ENCODE results near the gene PCMTD2.
"Not testable (repeated sequence)": the region's sequence is repeated elsewhere in the genome, so short reads cannot be mapped to it uniquely, and the experiment has no call there.

The PCMTD2 gene

DNA sequence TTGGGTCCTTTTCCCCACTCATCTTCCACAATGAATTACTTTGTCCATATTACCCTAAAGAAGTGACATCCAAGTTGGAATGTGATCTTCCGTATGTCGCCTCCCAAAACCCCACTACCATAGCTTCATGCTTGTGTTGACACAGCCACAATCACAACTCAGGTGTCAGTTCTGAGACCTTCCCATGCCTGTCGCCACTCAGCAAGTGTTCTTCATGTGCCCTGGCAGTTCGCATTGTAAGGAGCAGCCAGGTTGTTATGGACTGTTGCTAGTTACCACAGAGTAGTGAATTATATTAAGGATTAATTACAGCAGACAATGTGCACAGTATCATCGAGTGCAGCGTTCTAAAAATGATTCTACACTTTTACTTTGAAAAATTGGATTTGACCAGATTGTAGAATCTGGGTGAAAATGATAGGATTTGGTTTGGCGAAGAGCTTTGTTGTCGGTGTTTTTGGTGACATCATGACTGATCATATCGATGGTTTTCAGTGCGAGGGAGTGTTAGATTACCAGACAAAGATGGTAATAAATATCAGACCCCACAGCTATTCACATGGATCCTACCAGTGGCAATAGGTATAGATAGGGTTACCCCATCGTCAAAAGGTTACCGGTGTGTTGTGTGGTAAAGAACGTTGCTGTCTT is 1.7 kb downstream of the PCMTD2 start:
- DNase-seq = no peak

DNA sequence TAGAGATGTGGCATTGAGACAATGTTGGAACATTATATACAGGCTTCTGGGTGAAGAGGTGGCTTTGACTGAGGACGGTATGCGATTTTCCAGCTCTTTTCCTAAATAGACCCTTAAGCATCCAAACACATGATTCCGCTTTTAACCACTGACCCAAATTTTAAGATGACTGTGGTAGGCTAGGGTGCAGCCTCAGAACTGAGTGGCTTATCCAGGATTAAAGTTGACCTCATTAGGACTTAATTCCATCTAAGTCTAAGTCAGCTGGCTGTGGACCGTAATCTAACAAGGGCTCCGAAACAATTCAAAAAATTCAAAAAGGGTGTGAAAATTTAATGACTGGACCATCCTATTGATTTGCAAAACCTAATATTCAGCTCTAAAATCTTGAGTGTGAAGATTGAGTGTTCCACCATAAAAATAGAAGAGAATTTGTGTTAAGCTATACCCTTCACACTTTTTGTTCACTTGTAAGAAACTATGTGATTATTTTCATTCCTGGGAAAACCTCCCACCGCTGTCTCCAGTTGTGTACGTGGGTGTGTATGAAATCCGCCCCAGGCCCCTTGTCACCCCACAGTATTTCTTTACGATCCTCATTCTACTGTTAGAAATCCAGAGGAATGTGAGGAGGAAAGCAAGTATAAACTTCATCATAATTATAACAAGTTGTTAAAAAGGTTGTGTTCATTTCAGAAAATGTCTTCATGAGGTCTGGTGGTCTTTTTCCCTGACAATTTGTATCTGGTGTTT is 2.7 kb downstream of the PCMTD2 start:
- DNase-seq = no peak

DNA sequence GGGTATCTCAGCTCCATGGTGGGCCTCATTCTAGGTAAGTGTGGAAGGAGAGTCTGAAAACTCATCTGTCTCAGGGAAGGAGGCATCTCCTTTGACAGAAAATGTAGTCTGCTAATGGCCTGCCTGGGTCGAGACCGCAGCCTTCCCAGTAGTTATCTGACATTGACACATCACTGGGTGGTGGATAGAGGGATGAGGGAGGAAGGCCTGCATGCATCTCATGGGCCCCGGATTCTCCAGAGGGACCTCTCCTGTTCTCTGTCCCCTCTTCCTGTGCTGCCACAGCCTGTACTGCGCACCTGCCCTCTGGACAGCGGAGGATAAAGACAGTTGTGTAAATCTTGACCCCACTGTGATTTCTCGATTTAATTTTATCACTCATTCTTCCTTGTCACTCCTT is 4.7 kb downstream of the PCMTD2 start:
- no peak for DNase-seq

DNA sequence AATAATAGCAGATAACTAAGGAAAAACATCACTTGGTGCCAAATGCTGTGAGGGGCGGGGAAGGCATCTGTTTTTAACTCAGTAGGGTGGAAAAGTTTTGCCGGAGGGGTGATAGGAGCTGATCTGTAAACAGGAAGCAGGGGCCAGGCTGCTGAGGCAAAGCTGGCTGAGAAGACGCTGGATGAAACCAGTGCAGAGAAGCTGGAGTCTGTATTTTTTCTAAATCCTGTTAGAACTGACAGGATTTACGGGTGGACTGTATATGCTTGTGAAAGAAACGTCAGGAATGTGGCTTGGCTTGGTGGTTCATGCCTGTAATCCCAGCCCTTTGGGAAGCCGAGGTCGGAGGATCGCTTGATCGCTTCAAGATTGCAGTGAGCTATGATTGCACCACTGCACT is 5.6 kb downstream of the PCMTD2 start:
- DNase-seq = no peak

DNA sequence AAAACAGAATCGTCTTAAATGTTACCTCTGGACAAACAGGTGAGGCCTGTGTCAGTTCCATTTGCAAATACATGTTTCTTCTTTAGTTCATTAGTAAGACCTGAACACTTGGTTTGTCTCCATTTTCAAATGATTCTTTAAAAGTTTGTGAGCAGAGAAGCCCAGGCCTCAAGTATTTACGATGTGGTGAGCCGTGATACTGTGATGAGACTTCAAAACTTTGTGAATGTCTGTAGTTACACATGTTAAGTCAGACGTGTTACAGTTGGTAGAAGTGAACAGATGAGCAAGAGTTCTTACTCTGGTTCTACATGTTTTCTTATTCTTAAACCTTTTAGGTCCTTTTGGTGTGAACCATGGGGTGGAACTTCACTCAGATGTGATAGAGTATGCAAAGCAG is 8.5 kb downstream of the PCMTD2 start:
- no peak for DNase-seq

GRCh38 chr20:64265201-64265600 is 9.7 kb downstream of the PCMTD2 start:
- no peak for DNase-seq

- DNase-seq = no peak
Observed at GRCh38 chr20:64266988-64267387, 11.4 kb downstream of the PCMTD2 start.

DNA sequence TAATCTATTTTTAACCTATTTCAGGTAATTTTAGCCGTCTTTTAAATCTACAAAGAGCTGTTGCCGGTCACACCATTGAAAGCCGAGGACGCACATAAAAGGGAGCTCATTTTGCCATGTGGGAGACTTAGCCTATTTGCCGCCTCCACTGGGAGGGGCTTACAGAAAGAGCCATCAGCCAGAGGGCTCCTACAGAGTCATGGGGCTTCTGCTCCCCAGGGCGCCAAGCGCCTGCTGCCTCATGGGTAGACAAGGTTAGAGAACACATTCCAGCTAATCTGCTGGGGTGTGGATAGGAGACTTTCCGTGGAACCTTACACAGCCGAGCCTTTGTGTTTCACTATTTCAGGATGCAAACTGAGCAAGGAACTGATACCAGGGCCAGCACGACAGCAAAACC is 12.6 kb downstream of the PCMTD2 start:
- DNase-seq = no peak

DNA sequence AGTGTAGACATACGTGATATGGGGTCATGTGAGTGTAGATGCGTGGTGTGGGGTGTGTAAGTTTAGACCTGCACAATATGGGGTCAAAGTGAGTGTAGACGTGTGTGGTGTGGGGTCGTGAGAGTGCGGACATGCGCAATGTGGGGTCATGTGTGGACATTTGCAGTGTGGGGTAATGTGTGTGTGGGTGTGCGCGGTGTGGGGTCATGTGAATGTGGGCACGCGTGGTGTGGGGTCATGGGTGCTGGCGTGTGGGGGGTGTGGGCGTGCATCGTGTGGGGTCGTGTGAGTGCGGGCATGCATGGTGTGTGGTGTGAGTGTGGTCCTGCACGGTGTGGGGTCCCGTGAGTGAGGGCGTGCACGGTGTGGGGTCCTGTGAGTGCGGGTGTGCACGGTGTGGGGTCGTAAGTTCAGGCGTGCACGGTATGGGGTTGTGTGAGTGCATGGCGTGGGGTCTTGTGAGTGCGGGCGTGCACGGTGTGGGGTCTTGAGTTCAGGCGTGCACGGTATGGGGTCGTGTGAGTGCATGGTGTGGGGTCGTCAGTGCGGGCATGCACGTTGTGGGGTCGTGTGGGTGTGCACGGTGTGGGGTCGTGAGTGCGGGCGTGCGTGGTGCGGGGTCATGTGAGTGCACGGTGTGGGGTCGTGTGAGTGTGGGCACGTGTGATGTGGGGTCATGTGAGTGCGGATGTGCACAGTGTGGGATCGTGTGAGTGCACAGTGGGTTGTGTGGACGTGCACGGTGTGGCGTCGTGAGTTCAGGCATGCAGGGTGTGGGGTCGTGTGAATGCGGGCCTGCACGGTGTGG is 14.3 kb downstream of the PCMTD2 start:
- no peak for DNase-seq

GRCh38 chr20:64271636-64272035 is 16.1 kb downstream of the PCMTD2 start:
- no peak for DNase-seq

DNA sequence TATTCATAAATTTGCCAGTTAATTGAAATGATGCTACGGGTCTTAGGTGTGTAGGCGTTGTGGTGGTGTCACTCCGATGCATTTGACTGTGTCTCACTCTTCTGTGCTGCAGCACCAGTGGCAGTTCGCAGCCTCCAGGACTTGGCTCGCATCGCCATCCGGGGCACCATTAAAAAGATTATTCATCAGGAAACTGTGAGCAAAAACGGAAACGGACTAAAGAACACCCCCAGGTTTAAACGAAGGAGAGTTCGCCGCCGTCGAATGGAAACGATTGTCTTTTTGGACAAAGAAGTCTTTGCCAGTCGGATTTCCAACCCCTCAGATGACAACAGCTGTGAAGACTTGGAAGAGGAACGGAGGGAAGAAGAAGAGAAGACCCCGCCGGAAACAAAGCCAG is 17.6 kb downstream of the PCMTD2 start:
- no peak for DNase-seq

- no peak for DNase-seq
Observed at GRCh38 chr20:64276817-64277216, 21.3 kb downstream of the PCMTD2 start.

GRCh38 chr20:64277571-64278316 is 22.2 kb downstream of the PCMTD2 start:
- peak; percentile 2 to 36 for DNase-seq

GRCh38 chr20:64278317-64278681 is 22.8 kb downstream of the PCMTD2 start:
- no peak for DNase-seq

DNA sequence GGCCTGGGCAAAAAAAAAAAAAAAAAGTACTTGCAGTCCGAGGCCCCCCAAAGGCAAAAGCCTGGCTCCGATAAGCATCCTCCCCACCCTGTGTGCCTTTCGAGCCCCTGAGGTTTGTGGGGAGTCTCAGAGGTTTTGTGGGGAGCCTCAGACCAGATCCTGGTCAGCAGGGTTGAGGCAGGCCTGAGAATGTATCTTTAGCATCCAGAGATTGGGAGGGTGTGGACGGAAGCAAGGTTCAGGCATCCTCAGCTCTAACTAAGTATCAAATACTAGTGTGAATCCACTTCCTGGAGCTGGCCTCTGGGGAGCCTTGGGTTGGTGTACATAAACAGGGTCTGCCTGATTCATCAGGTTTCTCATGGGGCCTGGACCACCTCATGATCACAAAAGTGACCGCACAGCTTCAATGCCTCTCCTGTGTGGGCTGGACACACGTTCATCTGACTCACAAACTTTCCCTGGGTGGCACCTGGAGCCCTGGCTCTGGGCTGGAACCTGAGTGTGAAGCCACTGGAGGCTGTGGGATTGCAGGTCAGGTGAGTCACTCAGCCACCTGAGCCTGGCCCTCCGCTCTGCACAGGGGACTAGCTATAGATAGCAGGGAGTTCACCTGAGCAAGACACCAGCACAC is 24.4 kb downstream of the PCMTD2 start:
- no peak for DNase-seq

- no peak for DNase-seq
Observed at GRCh38 chr20:64280460-64280843, 24.9 kb downstream of the PCMTD2 start.

DNA sequence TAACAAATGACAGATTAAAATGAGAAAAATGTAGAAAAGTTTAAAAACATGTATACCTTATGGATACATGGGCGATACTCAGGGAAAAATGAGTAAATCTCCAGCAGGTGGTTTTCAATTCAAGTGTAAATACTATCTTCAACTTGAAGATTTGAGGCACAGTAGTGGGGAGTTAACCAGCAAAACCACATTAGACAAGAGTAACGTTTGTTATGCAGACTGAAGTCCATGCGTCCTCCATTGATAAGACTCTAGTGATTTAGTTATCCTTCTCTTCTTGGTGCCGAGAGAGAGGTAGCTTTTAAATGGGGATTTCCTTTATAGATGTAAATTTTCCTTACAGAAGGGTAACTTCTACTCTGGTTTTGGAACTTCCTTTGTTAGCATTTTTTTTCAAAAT is 28.1 kb downstream of the PCMTD2 start:
- no peak for DNase-seq

DNA sequence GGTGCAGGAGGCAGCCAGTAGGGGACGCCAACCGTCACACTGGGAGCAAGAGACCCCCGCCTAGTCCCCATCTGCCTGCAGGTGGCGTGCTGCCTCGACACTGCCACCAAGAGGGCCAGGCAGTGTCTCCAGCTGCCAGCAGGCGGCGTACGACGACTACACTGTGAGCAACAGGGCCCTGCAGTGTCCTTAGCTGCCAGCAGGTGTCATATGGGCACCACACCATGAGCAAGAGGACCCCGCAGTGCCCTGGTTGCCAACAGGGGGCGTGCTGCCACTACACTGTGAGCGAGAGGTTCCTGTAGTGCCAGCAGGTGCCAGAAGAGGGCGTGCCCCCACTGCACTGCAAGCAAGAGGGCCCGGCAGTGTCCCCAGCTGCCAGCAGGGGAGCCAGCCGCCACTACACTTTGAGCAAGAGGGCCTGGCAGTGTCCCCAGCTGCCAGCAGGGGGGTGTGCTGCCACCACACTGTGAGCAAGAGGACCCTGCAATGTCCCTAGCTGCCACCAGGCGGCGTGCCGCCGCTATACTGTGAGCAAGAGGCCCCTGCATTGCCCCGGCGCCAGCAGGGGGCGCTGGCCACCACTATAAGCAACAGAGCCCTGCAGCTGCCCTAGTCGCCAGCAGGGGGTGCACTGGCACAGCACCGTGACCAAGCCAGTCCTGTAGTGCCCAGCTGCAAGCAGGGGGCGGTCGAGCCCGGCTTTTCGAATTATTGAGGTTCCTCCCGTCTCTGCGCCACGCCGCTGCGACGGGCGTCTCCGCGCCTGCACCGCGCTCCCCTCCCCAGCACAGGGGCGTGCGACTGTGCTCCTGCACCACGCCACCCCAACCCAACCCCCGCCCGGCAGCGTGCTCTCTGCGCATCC is 30.3 kb downstream of the PCMTD2 start:
- peak; percentile 85 for DNase-seq

GRCh38 chr20:64286447-64287263 is 31.1 kb downstream of the PCMTD2 start:
- DNase-seq = not testable (repeated sequence)

GRCh38 chr20:64287264-64287590 is 31.7 kb downstream of the PCMTD2 start:
- not testable (repeated sequence) for DNase-seq

DNA sequence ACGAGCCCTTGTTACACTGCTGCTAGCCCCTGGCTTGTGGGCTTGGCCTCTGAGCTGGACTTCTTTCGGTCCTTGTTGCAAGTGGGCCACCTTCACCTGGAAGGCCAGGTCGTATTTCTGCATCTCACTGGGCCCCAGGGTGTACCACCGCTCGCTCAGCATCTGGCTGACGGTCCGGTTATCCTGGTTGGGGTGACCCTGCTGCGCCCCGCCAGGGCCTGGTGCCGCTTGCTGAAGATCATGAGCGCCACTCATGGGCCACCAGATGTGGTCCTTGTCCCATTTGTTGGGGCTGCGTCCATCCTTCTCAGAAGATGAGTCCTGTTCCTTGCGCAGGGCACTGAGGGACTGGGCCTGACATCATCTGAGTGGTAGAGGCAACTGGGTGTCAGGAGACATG is 36.6 kb downstream of the PCMTD2 start:
- DNase-seq = not testable (repeated sequence)

Data from inflammatory macrophage (primary cell).